K562 treated with DMSO at 1 percent for 4 hours (cell line): ENCODE results near the gene UBE2N. TPM values are rescaled to one million over a fixed set of nuclear protein-coding genes. Genes with fewer than 3 reads are reported as not detected.

ENCODE experiments used
- total RNA-seq: library from RNA; unstranded; fragments of 300-600 nt; gene quantifications from 2 replicates; pipeline ENCODE4 v1.2.3, GENCODE V29; 2022; ENCODE audit not compliant: insufficient read depth

The UBE2N gene
- 46.6 and 52.4 TPM in 2 replicates for total RNA-seq

GRCh38 chr12:93441617-93442410, at the start of gene UBE2N:
TSS of gene UBE2N (minus strand) at chr12:93441947. CDS start at chr12:93441884, 63 bp downstream.

GRCh38 chr12:93467351-93468007, 25.7 kb upstream of the UBE2N start, which contains the start of gene MRPL42:
TSS of gene MRPL42 (plus strand) at chr12:93467514. CDS start at chr12:93469286, 1,772 bp downstream.

GRCh38 chr12:93377252-93378195, 64.2 kb downstream of the UBE2N start, which contains the start of gene NUDT4:
TSS of gene NUDT4 (plus strand) at chr12:93377925. CDS start at chr12:93378323, 398 bp downstream.

Other genes with a start within 250 kb of the UBE2N start
- 30.4 and 31.7 TPM in 2 replicates for gene NUDT4, start 64.0 kb downstream of the UBE2N start, total RNA-seq
- gene MRPL42, start 25.6 kb upstream of the UBE2N start, total RNA-seq: 76.3 and 84.1 TPM in 2 replicates
- 115 and 146 TPM in 2 replicates for gene SOCS2, start 130.7 kb upstream of the UBE2N start, total RNA-seq
- gene CRADD, start 235.4 kb upstream of the UBE2N start, total RNA-seq: 50.9 and 58.6 TPM in 2 replicates